GM21447 (cell line): ENCODE results near the gene CFAP54.

Source experiments
- ATAC-seq: cut with Tn5 transposase; IDR thresholded peaks from one replicate; pipeline ENCODE4 v1.9.1; 2021; ENCODE audit not compliant: unreplicated experiment

CFAP54 gene

GRCh38 chr12:96883571-96883970 is 394.2 kb downstream of the CFAP54 start:
- ATAC-seq = no peak

- ATAC-seq = no peak
Observed at GRCh38 chr12:96886998-96887677, 397.8 kb downstream of the CFAP54 start.

- no peak for ATAC-seq
Observed at GRCh38 chr12:96889273-96889933, 400.0 kb downstream of the CFAP54 start.

DNA sequence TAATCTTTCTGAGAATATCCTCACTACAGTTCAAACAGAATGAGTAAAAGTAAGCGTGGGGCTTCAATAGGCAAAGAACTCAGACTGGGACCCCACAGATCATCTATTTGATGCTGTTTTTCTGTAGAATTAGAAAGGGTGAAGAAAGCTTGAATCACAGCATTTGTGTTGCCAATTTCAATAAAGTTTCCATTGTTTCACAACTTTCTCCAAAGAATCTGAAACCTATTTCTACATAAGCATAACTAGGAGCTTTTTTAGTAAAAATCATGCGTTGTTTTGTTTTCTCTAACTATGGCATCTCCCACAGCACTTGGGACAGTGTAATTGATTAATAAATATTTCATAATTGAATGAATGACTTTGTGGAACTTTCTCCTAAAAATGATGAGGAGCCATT is 401.0 kb downstream of the CFAP54 start:
- no peak for ATAC-seq

DNA sequence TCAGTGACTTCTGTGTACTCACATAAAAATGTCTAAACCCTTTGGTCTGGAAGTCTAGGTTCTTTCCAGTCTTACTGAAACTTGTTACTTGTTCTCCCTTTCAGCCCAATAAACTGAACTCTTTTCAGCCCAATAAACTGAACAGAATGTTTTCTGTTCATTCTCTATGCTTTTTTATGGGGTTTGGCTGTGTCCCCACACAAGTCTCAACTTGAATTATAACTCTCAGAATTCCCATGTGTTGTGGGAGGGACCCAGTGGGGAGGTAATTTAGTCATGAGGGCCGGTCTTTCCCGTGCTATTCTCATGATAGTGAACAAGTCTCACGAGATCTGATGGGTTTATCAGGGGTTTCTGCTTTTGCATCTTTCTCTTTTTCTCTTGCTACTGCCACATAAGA is 402.7 kb downstream of the CFAP54 start:
- no peak for ATAC-seq

DNA sequence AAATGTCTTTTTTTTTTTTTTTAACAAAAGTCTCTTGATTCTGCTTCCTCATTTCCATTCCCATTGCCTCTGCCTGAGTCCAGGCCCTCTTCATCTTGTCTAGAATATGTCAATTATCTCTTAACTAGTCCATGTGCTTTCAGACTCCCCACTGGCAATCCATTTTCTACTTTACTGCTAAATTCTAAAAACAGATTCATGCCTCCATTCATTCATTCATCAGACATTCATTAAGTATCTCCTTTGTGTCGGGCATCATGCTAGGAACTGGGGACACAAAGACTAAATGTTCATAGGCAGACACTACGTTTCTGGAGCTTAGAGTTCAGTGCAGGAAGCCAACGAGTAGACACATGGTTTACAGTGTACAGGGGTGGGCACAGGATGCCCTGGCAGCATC is 408.0 kb downstream of the CFAP54 start:
- ATAC-seq = no peak

DNA sequence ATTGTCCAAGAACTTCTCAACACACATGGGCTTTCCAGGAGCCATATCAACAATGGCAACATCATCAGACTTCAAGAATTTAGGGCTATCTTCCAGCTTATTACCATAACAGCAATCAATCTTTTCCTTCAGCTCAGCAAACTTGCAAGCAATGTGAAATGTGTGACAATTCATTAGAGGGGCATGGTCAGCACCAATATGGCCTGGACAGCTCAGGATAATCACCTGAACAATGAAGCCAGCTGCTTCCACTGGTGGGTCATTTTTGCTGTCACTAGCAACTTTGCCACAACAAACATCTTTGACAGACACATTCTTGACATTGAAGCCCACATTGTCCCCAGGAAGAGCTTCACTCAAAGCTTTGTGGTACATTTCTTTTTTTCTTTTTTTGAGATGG is 411.8 kb downstream of the CFAP54 start:
- no peak for ATAC-seq

DNA sequence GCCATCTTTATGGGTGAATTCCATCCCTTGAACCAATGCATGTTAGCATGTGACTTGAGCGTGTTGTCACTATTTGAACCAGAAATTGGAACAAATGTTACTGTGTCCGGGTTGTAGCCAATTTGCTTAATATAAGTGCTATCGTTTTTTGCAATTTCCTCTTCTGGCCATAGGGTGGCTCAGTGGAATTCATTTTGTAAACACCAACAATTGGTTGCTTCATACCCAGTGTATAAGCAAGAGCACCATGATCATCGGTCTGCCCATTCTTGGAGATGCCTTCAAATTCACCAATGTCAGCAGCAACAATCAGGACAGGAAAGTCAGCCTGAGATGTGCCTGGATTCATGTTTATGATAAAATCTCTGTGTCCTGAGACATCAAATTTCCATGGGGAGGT is 412.7 kb downstream of the CFAP54 start:
- ATAC-seq = no peak

GRCh38 chr12:96906498-96906848 is 417.1 kb downstream of the CFAP54 start:
- no peak for ATAC-seq

DNA sequence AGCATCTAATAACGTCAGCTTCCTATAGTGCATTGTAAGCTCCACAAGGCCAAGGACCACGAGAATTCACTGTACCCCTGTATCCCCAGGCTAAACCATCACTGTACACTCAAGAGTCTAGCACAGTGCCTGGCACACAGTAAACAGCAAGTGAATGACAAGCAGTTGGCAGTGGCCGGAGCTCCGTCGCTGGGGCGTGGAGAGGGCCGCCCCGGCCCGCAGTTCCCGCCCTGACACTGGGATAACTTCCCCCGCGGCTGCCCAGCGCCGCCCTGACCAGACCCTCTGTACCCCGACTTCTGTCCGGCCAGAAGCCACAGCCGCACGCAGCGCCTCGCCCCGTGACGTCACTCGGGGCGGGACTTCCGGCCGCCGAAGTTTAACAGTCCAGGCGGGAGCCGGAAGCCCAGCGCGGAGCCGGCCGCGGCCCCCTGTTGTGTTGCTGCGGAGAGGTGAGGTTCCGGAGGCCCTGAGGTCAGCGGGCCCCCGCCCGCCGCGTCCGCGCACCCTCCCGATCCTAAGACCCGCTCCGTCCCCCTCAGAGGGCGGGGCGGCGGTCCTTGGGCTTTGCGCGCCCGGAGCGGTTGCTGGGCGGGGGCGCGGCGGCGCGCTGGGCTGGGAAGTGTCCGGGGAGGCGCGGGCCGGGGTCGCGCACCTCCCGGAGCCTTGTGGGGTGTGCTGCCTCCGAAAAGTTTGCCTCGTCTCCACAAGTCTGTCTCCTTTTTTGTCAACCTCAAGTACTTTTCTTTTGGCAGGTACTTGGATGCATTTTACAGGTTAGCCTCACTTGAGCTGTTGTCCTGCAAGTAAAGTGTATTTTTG is 417.7 kb downstream of the CFAP54 start, which contains the start of gene NEDD1:
TSS of gene NEDD1 (plus strand) at position 409 of the 822 bp plus-strand sequence. CDS start 2,503 bp downstream, outside the sequence.
- peak; percentile 89 for ATAC-seq

- ATAC-seq = peak; percentile 30
Observed at GRCh38 chr12:96907671-96908422, 418.5 kb downstream of the CFAP54 start.

- ATAC-seq = no peak
Observed at GRCh38 chr12:96908423-96908675, 419.0 kb downstream of the CFAP54 start.

DNA sequence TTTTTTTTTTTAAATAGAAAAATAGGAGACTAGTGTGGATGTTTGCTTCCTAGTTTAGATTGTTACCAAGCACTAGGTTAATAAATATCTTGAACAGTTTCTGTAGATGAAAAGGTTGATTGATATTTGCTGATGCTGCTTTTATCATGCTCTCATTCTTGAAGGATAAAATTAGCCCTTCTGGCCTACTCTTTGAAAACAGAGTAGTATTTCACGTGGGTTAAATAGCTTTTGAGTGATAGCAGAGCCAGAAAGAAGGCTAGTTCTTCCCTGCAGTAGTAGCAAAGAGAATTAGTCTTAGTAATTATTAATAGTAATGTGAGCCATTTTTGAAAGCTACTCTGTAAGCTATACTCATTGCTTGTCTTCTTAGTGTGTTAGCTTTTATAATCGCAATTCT is 422.9 kb downstream of the CFAP54 start:
- ATAC-seq = no peak

DNA sequence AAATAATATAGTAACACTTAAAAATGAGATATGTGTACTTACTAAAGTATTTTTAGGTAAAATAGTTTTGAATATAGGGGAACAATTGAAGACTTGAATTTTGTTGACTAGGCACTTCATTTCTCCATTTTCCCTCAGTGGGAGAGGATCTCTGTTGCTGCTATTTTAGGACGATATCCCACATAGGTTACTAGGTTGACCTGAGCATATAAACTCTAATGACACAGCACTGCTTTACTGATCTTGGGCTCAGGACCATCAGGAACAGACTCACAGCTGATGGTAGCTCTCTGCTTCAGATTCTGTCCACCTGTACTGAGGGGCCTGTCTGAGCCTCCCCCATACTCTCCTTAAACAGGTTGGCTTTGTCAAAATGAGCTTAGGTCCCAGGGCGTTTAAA is 423.6 kb downstream of the CFAP54 start:
- no peak for ATAC-seq

DNA sequence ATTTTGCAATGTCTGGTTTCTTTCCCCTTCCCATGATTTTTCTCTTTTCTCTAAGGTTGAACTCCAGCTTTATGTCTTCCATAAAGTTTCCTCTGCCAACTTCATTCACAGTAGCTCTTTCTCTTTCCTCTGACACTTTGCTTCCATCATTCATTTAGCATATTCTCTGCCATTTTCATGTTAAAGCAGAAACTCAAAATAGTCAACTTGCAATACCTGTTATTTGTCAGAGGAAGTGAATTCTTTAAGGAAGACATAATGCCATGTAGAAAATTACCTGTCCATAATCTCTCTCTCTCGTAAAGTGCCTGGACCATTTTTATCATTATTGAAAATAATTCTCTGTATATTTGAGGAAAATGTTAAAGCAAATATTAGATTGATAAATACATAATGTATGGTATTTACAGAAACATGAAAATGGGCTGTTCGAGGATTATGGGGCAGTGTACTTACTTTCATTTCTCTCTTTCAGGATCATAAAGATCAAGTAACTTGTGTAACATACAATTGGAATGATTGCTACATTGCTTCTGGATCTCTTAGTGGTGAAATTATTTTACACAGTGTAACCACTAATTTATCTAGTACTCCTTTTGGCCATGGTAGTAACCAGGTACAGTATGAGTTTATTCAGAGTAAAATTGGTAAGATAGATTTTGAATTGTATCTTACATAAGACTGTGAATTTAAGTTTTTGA is 430.3 kb downstream of the CFAP54 start:
- ATAC-seq = no peak
